GM19438 (cell line): ENCODE results near the gene ADCY5.
"Not testable (repeated sequence)": the region's sequence is repeated elsewhere in the genome, so short reads cannot be mapped to it uniquely, and the experiment has no call there.

Source experiments
- ATAC-seq: cut with Tn5 transposase; IDR thresholded peaks from one replicate; pipeline ENCODE4 v1.9.1; 2021; ENCODE audit warnings: low read depth; ENCODE audit not compliant: unreplicated experiment

ADCY5 gene

DNA sequence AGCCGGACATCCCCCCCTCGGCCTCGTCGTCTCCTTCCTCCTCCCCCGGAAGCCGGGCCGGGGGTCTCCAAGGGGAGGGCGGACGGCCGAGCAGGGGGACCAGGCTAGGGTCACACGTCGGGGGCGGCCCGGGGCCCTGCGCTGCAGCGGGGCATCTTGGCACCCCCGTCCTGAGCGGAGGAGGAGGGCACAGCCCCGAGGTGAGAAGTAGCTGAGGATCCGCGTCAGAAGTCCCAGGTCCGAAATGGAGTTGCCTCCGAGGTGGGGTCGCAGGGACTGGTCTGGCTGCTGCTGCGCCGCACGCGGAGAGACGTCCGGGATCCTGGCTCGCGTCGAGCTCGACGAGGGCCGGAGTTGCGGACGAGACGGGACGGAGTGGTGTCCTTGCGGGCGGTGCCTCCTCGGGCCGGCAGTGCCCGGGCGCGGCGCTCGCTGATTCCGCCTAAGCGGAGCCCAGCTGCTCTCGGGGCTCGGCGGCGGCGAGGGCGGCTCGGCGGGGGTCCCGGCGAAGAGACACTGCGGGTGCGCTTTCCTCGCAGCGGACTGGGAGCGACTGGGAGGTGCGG lies at the start of gene ADCY5:
Gene ADCY5 (minus strand): TSS at position 555 of the 566 bp plus-strand sequence. CDS start 545 bp downstream, at position 10.
- ATAC-seq = no peak

DNA sequence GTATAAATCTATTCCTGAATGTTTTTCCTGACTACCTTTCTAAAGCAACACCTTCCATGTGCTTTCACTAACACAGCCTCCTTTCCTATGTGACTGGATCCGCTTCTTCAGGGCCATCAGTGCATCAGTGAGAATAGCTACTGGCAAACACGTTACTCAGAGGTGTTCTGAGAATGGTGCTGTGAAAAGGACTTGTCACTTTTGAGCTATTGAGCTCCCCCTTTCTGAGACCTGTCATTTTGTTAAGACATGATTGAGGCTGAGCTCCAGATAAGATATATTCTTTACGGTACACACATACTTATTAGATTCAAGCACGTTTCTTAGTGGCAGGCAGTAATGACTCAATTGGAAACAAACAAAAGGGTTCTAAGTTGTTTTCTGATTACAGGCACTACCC lies 45.0 kb upstream of the ADCY5 start:
- no peak for ATAC-seq

DNA sequence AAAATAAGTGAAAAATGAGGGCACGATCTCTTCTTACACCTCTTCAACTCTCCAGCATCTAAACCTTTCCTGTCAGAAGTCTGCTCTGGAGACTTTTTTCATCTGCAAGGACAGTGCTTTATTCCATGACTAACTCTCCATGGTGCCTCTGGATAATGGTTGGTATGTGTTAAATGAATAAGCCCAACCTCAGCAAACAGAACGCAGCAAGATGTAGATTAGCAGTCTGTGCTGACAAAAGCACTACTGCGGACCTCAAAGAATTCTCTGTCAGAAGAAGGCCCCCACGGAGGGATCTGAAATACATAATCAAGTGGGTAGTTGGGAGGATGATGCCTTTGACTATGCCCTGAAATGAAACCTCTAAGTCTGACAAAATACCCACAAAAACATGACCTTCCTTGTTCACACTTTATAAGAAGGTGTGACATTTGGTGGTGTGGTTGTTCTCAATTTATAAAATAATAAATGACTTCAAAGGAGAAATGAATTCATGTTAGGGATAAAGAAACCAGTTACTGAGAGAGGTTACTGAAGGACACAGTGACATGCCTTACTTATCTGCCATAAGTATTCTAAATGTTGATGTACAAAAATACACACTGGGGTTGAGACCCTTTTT lies 43.2 kb upstream of the ADCY5 start:
- no peak for ATAC-seq

DNA sequence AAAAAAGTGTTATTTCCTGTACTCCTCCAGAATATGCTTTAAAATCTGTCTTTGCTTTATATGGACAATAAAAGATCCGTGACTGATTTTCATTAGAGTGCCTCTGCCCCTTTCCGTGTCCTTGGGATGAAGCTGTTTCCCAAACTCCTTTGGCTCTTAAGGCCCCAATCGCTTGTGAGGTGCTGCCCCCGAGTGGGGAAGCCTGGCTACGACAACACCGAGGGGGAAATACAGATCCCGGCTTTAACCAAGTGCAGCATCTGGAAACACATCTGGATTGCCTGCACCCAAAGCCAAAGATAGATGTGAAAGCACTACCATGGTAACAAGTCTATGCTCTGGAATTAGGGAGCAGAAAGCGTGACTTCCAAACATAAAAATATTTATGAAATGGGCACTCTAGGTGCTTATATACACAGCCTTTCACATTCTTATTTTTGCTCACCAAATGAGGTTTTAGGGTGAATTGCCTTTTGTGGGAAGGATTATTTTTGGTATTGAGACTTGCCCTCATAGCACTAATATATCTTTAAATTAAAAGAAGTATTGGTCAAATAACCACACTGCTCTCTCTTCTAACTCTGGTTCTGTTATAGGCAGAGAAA lies 40.6 kb upstream of the ADCY5 start:
- no peak for ATAC-seq

DNA sequence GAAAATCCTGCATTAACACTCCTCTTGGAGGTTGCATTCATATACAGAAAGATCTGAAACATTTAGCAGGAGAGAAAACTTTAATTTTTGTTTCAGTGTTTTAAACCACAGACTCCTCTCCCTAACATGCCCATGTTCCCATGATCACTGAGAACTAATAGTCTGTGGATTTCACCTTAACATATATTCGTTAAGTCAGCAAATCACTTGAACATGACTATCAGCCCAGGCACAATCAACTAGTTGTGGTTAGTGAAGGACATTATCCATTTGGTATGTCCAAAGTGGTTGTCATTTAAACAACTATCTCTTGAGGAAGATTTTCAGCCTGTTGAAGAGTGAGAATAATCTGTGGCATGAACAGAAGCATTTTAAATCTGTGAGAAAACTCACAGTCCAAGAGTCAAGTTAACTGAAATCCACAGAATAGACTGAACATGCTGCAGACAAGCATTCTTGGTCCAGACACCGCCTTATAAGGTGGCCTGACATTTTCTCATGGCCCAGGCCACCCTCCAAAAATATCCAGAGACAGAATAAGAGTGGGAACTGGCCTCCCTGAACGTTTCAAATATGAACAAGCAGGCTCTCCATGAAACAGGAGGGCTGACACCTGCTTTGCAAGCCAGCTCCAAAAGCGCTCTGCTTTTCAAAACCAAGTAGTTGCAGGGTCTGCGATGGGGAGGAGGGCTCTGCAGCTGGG lies 39.9 kb upstream of the ADCY5 start:
- no peak for ATAC-seq

DNA sequence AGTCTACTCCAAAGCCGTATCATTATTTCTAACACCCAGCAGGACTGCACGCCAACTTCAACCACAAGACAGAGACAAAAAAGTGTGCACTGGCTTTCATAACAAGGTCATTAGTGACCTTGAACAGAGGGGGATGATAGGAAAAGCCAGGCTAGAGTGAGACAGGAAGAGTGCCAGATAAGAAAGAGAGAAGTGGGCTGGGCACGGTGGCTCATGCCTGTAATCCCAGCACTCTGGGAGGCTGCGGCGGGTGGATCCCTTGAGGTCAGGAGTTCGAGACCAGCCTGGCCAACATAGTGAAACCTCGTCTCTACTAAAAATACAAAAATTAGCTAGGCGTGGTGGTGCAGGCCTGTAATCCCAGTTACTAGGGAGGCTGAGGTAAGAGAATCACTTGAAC lies 38.2 kb upstream of the ADCY5 start:
- not testable (repeated sequence) for ATAC-seq

DNA sequence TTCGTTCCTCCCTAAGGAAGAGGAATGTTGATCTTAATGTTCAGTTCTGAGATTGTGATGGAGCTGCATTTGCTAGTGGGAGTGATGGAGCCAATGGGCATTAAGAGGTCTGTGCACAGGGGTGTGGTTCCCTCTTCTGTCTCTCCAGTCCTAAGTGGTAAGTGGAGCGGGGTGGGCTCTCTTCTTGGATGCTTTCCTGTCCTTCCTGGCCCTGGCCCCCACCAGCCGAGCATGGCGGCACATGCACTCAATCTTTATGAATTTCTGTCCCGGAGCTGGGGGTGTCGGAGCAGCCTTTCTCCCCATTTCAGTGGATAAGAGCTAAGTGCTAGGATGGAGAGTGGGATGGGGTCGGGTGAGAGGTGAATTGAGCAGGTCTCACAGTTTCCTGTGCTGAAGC lies 37.6 kb upstream of the ADCY5 start:
- ATAC-seq = no peak

DNA sequence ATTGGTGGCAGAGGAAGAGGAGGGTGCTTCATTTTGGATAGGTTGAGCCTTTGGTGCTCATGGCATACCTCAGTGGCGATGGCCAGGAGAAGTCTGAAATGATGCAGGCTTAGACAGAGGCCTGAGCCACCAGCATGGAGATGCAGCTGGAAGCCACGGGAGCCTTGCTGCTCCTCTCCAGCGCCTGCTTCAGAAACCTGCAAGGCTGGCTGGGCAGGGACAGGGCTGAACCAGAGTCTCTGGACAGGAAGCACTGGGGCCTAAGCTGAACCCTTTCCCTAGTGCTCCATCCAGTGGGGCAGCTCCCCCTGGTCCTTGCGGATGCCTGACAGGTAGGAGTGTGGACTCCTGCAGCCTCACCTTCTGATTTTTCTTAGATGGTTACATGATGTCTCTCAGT lies 36.7 kb upstream of the ADCY5 start:
- ATAC-seq = no peak

DNA sequence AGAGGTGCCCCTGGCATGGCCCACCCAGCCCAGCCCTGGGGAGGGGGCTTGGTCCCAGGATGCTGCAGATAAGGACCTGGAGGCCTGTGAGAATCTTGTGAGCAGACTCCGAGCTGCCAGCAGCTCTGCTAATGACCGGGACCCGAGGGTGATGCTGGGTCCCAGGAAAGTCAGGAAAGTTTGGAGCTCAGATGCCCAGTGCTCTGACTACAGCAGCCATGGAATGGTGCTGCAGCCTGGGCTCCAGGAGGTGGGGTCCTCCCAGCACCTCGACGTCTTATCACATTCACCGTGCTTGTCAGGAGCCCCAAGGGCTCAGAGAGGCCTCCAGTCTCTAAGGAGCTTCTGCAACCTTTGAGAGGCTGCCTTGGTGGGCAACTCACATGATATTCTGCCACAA lies 34.3 kb upstream of the ADCY5 start:
- no peak for ATAC-seq

DNA sequence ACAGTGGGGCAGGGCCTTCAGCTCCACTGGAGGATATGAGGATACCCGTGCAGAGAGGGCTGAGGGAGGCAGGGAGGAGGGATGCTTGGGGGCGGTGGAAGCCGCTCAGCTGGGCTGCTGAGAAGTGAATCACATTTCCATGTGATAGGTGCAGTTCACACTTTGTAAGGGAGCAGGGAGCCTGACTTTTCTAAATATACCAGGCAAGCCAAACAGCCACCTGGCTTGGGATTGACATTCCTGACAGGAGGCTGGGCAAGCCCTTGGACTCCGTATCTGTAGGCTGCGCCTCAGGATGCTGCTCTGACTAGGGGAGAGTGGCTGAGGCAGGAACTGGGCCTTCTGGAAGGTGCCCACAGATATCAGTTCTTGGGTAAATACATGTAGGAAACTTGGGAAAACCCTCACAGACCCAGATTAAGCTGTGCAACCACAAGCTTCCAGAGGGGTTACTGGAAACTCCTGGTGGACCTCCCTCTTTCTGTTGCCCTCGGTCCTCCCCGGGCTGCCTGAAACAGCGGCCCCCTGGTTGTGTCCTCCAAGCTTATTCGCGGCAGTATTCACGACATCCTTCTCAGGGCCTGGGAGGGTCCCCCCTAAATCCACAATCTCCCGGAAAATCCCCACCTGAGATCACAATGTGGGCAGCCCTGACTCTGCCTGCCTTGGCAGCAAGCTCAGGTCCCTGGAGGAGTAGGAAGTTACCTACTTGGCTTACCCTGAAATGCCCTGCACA lies 33.0 kb upstream of the ADCY5 start:
- no peak for ATAC-seq

DNA sequence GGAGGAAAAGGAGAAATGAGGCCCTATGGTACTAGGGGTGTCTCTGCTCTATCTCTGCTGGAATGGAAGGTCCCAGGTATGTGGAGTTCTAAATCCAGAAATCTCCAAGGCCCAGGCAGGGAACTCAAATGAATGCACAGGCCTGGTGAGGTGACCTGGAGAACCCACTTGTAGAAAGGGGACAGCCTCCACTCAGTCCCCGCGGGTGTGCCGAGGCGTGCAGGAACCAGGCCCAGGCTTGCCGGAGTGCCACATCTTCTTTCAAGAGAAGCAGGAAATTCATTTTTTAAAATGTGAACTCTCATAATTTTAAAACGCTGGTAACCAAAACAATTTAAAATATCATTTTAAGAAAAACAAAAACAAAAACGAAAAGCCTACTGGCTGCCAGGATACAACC lies 32.2 kb upstream of the ADCY5 start:
- ATAC-seq = no peak

DNA sequence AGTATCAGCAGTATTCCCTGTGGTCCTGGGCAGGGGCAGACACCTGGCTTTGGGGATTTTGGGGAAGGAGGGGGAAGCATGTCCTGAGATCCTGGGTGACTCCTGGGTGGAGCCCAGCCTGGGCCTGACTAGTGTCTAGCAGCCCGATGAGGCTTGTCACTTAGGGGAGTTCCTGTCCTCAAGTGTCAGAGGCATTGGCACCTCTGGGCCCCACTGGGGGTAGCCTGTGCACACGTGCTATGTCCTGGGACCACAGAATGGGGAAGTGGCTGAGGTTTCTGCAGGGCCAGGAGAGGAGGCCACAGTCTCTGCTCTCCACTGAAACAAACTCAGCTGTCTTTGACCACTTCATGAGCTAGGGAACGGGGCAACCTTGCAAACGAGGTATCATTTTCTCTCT lies 31.5 kb upstream of the ADCY5 start:
- no peak for ATAC-seq

DNA sequence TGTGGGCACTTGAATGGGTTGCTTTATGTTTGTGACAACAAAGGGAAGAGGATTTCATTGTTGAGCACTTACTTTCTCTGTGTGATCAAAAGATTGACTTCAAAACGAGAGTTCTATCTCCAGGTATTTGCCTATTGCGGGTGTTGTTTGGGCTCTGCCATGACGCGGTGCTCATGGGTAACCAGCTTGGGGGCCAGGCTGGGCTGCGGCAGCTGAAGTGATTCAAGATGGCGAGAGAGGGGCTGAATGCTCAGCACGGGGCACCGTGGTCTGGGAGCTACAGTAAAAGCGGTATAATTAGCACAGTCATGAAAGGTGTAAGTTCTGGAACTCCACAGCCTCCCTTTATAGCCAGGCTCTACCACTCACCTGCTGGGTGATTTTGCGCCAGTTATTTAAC lies 31.0 kb upstream of the ADCY5 start:
- no peak for ATAC-seq

DNA sequence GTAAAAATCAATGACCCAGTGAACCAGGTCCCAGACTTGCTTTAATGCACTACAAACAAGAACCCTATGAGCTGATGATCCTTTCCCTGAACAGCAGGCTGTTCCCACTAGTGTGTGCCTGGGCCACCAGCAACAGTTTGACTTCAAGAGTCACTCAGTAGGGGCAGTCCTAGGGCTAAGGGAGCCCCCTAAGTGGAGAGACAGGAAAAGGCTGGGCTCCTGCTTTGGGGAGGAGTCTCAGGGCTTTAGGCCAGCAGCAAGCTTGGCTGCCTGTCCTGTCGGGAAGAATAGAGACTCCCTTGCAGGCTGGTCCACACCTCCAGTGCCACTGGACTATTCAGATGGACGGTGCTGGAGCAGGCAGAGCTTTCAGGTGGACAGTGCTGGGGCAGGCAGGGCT lies 29.4 kb upstream of the ADCY5 start:
- ATAC-seq = no peak

DNA sequence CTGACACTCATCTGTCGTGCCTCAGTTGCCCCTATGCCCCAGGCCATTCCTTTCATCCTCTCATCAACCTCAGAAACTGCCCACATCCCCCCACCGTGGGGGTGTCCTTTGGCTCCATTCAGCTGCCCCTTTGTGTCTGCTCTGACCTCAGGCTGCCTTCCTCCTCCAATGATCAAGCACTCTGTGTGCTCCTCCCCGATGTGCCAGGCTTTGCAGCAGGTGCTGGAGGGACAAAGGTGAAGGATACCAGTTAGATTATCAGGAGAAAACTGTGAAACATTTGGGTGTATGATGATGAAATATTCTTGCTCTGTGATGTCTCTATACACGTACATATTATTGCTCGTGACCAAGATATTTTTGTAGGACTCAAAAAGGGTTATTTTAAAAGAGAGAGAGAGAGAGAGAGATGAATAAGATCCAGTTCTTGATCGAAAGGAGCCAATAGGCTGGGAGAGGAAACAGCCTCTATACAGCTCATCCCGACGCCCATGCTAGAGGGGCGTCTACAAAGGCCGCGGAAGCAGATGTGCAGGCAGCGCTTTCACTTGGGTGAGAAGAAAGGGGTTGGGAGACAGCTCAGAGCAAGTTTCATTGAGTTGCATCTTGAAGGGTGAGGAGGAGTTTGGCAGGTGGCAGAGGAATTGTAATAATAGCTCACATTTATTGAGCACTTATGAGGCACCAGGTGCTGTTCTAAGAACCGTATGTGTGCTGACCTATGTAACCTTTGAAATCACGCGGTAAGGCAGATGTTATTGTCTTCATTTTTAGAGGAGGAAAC lies 28.3 kb upstream of the ADCY5 start:
- ATAC-seq = no peak

DNA sequence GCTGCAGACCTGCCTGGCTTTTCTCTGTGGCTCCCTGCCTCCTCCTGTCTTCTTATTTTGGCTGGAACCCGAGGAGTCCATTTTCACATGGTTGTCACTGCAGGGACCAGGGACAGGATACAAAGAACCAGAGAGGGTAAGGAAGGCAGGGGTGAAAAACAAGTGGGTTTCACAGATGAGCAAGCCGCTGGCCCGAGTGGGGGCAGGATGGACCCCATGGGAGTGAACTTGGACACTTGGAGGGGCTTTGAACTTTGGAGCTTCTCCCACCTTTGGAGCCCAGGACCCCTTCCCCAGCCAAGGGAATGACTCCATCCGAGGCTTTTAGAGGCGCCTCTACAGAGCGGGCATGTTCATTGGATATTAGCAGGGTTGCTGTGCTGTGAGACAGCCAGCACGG lies 26.9 kb upstream of the ADCY5 start:
- no peak for ATAC-seq

DNA sequence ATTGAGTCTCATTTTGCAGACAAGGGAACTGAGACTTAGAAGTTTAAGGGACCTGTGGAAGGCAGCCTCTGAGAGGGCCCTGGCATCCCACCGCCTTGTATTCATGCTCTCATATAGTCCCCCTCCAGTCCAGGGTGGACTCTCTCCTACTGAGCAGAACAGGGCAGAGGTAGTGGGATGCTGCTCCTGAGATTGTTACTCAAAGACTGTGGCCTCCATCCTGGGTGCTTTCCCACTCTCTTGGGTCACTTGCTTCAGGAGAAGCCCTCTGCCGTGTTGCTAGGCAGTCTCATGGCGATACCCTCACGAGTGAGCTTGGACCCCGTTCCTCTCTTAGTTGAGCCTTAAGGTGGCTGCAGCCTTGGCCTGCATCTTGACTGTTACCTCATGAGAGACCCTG lies 22.2 kb upstream of the ADCY5 start:
- no peak for ATAC-seq

DNA sequence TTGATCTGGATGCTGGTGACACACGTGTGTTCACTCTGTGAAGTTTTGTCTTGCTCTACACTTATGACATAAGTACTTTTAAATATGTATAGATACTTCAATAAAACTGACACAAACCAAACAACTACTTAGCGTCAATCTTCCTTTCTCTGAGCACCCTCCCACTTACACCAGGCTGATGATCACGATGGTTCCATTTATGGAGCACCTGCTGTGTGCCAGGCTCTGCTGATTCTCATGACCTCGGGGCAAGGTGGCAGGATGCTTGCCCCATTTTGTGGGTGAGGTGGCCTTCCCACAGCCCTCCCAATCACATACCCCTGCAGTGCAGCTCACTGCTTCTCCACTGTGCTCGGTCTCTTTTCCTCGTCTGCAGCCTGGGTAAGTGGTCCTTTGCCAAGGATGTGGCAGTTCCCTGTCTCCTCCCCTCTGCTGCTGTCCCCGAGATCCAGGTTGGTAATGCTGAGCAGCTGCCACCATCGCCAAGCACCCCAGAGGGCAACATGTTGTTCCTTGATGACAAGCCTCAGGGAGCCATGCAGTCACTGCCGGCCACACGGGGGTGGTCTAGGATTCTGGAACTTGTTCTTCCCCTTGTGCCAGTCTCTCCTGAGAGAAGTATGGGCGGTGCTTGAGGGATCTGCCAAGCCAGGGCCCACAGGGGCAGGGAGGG lies 20.6 kb upstream of the ADCY5 start:
- no peak for ATAC-seq

DNA sequence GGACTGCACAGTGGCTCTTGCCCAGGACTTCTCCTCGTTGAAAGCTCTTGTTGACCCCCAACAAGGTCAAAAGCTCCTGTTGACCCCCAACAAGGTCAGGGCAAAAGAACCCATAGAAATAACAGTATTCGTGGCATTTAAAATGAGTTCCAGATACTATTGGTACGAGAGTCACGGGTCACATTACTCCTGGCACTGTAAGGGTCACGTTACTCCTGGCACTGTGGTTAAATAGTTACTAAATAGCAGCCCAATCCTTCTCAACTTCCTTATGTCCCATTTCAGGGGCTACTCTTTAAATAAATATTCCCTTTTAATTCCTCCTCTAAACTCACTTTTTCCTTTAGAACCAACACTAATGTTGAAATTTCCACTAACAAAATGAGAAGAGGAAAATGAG lies 18.2 kb upstream of the ADCY5 start:
- no peak for ATAC-seq

DNA sequence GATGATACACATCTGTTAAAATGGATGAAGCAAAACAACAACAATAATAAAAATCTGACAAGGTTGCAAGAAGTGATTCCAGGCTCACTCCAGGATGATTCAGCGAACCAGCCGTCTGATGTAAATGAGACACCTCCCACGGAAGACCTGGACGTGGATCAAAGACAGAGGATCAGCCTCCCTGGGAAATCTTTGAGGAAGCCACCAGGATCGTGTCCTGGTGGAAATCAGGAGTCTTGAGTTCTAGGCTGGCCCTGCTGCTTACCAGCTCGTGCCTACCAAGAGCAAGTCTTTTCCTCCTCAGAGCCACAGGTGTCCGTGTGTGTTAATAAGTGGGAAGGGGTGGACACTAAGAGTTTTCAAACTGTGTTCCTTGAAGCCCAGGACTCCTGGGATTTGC lies 15.3 kb upstream of the ADCY5 start:
- ATAC-seq = no peak
